ENCODE measurements around the gene SEC61G. TPM values are rescaled to one million over a fixed set of nuclear protein-coding genes. Genes with fewer than 3 reads are reported as not detected.

Gene SEC61G
- total RNA-seq, 1 donor from 2014 or later, result 81.5 TPM

- intact Hi-C loops (cut with DNase I), result no loop called here
- Histone ChIP-seq H3K36me3 (no peaks in the 10 kb centered on the region), H3K4me1 (no peaks in the 10 kb centered on the region), H3K9me3 (no peaks in the 10 kb centered on the region), H3K4me3 (no peak overlapping the region), H3K27ac (no peak overlapping the region), H3K27me3 (no peaks in the 10 kb centered on the region)
- TF ChIP-seq POLR2A (IDR thresholded peaks at IDR 0.05) (no peak), CTCF (IDR thresholded peaks at IDR 0.05) (no peak), POLR2AphosphoS5 (IDR thresholded peaks at IDR 0.05; ENCODE audit: insufficient read depth in 1 of 2, low read depth in 1 of 2) (no peak)
- no peak for DNase-seq (ENCODE audit: extremely low spot score in 2 of 2)
These were observed 47.0 kb downstream of the SEC61G start for GRCh38 chr7:54711900-54712595.

- Histone ChIP-seq H3K27me3 (no peaks in the 10 kb centered on the region), H3K4me1 (no peaks in the 10 kb centered on the region), H3K27ac (no peak overlapping the region), H3K4me3 (no peak overlapping the region), H3K36me3 (no peaks in the 10 kb centered on the region), H3K9me3 (no peaks in the 10 kb centered on the region)
- intact Hi-C loops (cut with DNase I), result no loop called here
- no peak for DNase-seq (ENCODE audit: extremely low spot score in 2 of 2)
- no peak for TF ChIP-seq POLR2A (IDR thresholded peaks at IDR 0.05)
- no peak for TF ChIP-seq CTCF (IDR thresholded peaks at IDR 0.05)
- TF ChIP-seq POLR2AphosphoS5 (IDR thresholded peaks at IDR 0.05; ENCODE audit: insufficient read depth in 1 of 2, low read depth in 1 of 2), result no peak
These were observed 49.7 kb downstream of the SEC61G start for GRCh38 chr7:54709283-54709682.

GRCh38 chr7:54705436-54705835 is 53.6 kb downstream of the SEC61G start:
- Histone ChIP-seq H3K27me3 (no peaks in the 10 kb centered on the region), H3K4me3 (no peak overlapping the region), H3K36me3 (no peaks in the 10 kb centered on the region), H3K27ac (no peak overlapping the region), H3K4me1 (no peaks in the 10 kb centered on the region), H3K9me3 (no peaks in the 10 kb centered on the region)
- TF ChIP-seq POLR2A (IDR thresholded peaks at IDR 0.05) (no peak), CTCF (IDR thresholded peaks at IDR 0.05) (no peak), POLR2AphosphoS5 (IDR thresholded peaks at IDR 0.05; ENCODE audit: insufficient read depth in 1 of 2, low read depth in 1 of 2) (no peak)
- DNase-seq (ENCODE audit: extremely low spot score in 2 of 2), result no peak
- intact Hi-C loops (cut with DNase I), result no loop called here

- DNase-seq (ENCODE audit: extremely low spot score in 2 of 2), result no peak
- intact Hi-C loops (cut with DNase I), result no loop called here
- no peak overlapping the region for H3K27ac ChIP-seq
- H3K4me1 ChIP-seq, result no peaks in the 10 kb centered on the region
- H3K36me3 ChIP-seq, result no peaks in the 10 kb centered on the region
- no peaks in the 10 kb centered on the region for H3K9me3 ChIP-seq
- TF ChIP-seq CTCF (IDR thresholded peaks at IDR 0.05) (no peak), POLR2AphosphoS5 (IDR thresholded peaks at IDR 0.05; ENCODE audit: insufficient read depth in 1 of 2, low read depth in 1 of 2) (no peak), POLR2A (IDR thresholded peaks at IDR 0.05) (no peak)
- no peak overlapping the region for H3K4me3 ChIP-seq
- no peaks in the 10 kb centered on the region for H3K27me3 ChIP-seq
These were observed 54.2 kb downstream of the SEC61G start for GRCh38 chr7:54704851-54705250.

Other genes starting within 250 kb of the SEC61G start
- 0.98 TPM for gene VSTM2A, start 216.8 kb downstream of the SEC61G start, total RNA-seq

All from vagina (tissue), 2 donors.